GM18499 (cell line): ENCODE data around the gene AKAP13.
"Not testable (repeated sequence)": the region's sequence is repeated elsewhere in the genome, so short reads cannot be mapped to it uniquely, and the experiment has no call there.

Experiments used
- ATAC-seq: cut with Tn5 transposase; IDR thresholded peaks from one replicate; pipeline ENCODE4 v1.9.1; 2021; ENCODE audit warnings: moderate number of reproducible peaks; ENCODE audit not compliant: insufficient read depth, unreplicated experiment

AKAP13 gene

GRCh38 chr15:85639752-85640381, 259.5 kb downstream of the AKAP13 start:
- ATAC-seq = peak; percentile 71

GRCh38 chr15:85642065-85642692, 261.8 kb downstream of the AKAP13 start:
- no peak for ATAC-seq

- no peak for ATAC-seq
These were observed 262.3 kb downstream of the AKAP13 start for GRCh38 chr15:85642693-85643066.

- ATAC-seq = peak; percentile 94
These were observed 266.2 kb downstream of the AKAP13 start for GRCh38 chr15:85646538-85647091.

- ATAC-seq = no peak
These were observed 269.0 kb downstream of the AKAP13 start for GRCh38 chr15:85649372-85649771.

- ATAC-seq = no peak
These were observed 271.1 kb downstream of the AKAP13 start for GRCh38 chr15:85651548-85651947.

- ATAC-seq = no peak
These were observed 272.1 kb downstream of the AKAP13 start for GRCh38 chr15:85652457-85652856.

GRCh38 chr15:85657132-85657531, 276.7 kb downstream of the AKAP13 start:
- ATAC-seq = no peak

- ATAC-seq = no peak
These were observed 278.4 kb downstream of the AKAP13 start for GRCh38 chr15:85658816-85659215.

GRCh38 chr15:85661859-85662258, 281.5 kb downstream of the AKAP13 start:
- ATAC-seq = no peak

GRCh38 chr15:85665677-85666076, 285.3 kb downstream of the AKAP13 start:
- ATAC-seq = not testable (repeated sequence)

GRCh38 chr15:85667491-85668424, 287.4 kb downstream of the AKAP13 start:
- peak; percentile 86 for ATAC-seq

GRCh38 chr15:85671156-85671555, 290.8 kb downstream of the AKAP13 start:
- ATAC-seq = no peak

- no peak for ATAC-seq
These were observed 292.1 kb downstream of the AKAP13 start for GRCh38 chr15:85672332-85673084.

- no peak for ATAC-seq
These were observed 292.9 kb downstream of the AKAP13 start for GRCh38 chr15:85673326-85673725.

- ATAC-seq = no peak
These were observed 296.1 kb downstream of the AKAP13 start for GRCh38 chr15:85676342-85677098.

GRCh38 chr15:85679231-85679630, 298.8 kb downstream of the AKAP13 start:
- ATAC-seq = no peak

GRCh38 chr15:85681386-85681785, 301.0 kb downstream of the AKAP13 start:
- ATAC-seq = no peak

GRCh38 chr15:85684174-85684710, 303.8 kb downstream of the AKAP13 start:
- no peak for ATAC-seq
